Caco-2 (cell line): ENCODE data around the gene GDF15. TPM values are rescaled to one million over a fixed set of nuclear protein-coding genes. Genes with fewer than 3 reads are reported as not detected.

Experiments used
- BruUV-seq: library from RNA; stranded (reverse); fragments of 400-500 nt; replicated peaks from 2 replicates; lab custom pipeline; 2021; lab: Mats Ljungman, UMichigan
- CTCF ChIA-PET: fragments of 300-600 bp; sonication (Branson Sonifier 250); formaldehyde crosslinking; loops from one replicate; lab custom pipeline; 2022; ENCODE audit warnings: antibody characterized with exemption; lab: Charles Lee
- POLR2A ChIA-PET: fragments of 300-600 bp; sonication (Branson Sonifier 250); formaldehyde crosslinking; loops from one replicate; lab custom pipeline; 2022; ENCODE audit warnings: antibody characterized with exemption; lab: Charles Lee
- DNase-seq, 2 experiments: peaks; one replicate each; pipeline versions ENCODE4 v3.0.0 to v3.0.0-alpha.2; 2020 to 2022
- H3K27me3 ChIP-seq: replicated peaks from 2 replicates; pipeline ENCODE4 v1.6.0; 2011; ENCODE audit warnings: low read length; ENCODE audit not compliant: control insufficient read depth, insufficient read depth
- H3K36me3 ChIP-seq: 2 replicates; pipeline ENCODE4 v1.5.1; 2011; ENCODE audit warnings: low read length; ENCODE audit not compliant: control insufficient read depth, insufficient read depth
- H3K4me1 ChIP-seq: fragments of 250-450 bp; sonication (Bioruptor Pico); 2 replicates; pipeline ENCODE4 v1.5.1; 2020; ENCODE audit warnings: mild to moderate bottlenecking
- H3K4me3 ChIP-seq: 2 replicates; pipeline ENCODE4 v1.5.1; 2011; ENCODE audit warnings: low read depth, mild to moderate bottlenecking, control low read depth, low read length
- H3K9me3 ChIP-seq: fragments of 250-450 bp; sonication (Bioruptor Pico); 2 replicates; pipeline ENCODE4 v1.5.1; 2020; ENCODE audit warnings: mild to moderate bottlenecking, moderate library complexity
- H3K27ac Mint-ChIP-seq: one replicate; pipeline ENCODE4 v1.8.0; 2022; ENCODE audit warnings: mixed read lengths; ENCODE audit not compliant: unreplicated experiment
- H3K27me3 Mint-ChIP-seq: one replicate; pipeline ENCODE4 v1.8.0; 2022; ENCODE audit warnings: mixed read lengths; ENCODE audit not compliant: insufficient read depth, unreplicated experiment
- H3K36me3 Mint-ChIP-seq: one replicate; pipeline ENCODE4 v1.8.0; 2022; ENCODE audit warnings: mild to moderate bottlenecking, mixed read lengths; ENCODE audit not compliant: insufficient read depth, unreplicated experiment
- H3K4me1 Mint-ChIP-seq: one replicate; pipeline ENCODE4 v1.8.0; 2022; ENCODE audit warnings: low read depth, mixed read lengths; ENCODE audit not compliant: unreplicated experiment
- H3K4me3 Mint-ChIP-seq: one replicate; pipeline ENCODE4 v1.8.0; 2022; ENCODE audit warnings: mild to moderate bottlenecking, moderate library complexity, mixed read lengths; ENCODE audit not compliant: unreplicated experiment
- H3K9me3 Mint-ChIP-seq: one replicate; pipeline ENCODE4 v1.8.0; 2022; ENCODE audit warnings: mixed read lengths; ENCODE audit not compliant: unreplicated experiment
- CTCF ChIP-seq, 2 experiments: fragments of 200-600 bp in 1 of 2; IDR thresholded peaks; 1 replicate in 1 of 2; 2 replicates in 1 of 2; pipeline versions ENCODE4 v1.5.1 to v1.8.0; 2011 to 2022; ENCODE audit warnings: antibody characterized with exemption in 1 of 2, control low read depth in 1 of 2, inconsistent platforms in 1 of 2, low read depth in 1 of 2, low read length in 1 of 2, mild to moderate bottlenecking in 1 of 2, moderate library complexity in 1 of 2; ENCODE audit not compliant: insufficient read depth in 1 of 2, severe bottlenecking in 1 of 2, unreplicated experiment in 1 of 2
- intact Hi-C: fragments of 100-400 bp; cut with micrococcal nuclease; formaldehyde crosslinking; loops from one replicate; pipeline ENCODE4 v1.10.0; 2022; ENCODE audit not compliant: unreplicated experiment
- total RNA-seq: library from RNA; stranded (reverse); gene quantifications from 2 replicates; pipeline ENCODE4 v1.2.3, GENCODE V29; 2022

Gene GDF15
- total RNA-seq, 1 experiment from 2014 or later = 56.1 TPM

- intact Hi-C loops = no loop called here
- DNase-seq = no peak
- no peak for TF ChIP-seq CTCF (IDR thresholded peaks at IDR 0.05; ENCODE audit: insufficient read depth in 1 of 2, low read depth in 1 of 2, low read length in 1 of 2, severe bottlenecking in 1 of 2, unreplicated experiment in 1 of 2)
- no TSS peak for BruUV-seq
- Histone ChIP-seq H3K4me1 (no peaks in the 10 kb centered on the region), H3K27me3 (no peaks in the 10 kb centered on the region), H3K9me3 (no peaks in the 10 kb centered on the region), H3K4me3 (no peak overlapping the region), H3K36me3 (peaks cover 9% of the 10 kb centered on the region)
- ChIA-PET POLR2A (interaction anchor here (0.5 kb wide), 1 partner anchor 59 kb away, joined by 6 read pairs; no protein-coding TSS in a partner anchor), CTCF (interaction anchor here (0.7 kb wide), 1 partner anchor 62 kb away, joined by 3 read pairs; the partner anchor contains the start of gene SSBP4)
- H3K4me3 Mint-ChIP-seq = no peak overlapping the region
- H3K9me3 Mint-ChIP-seq = no peaks in the 10 kb centered on the region
- peaks cover 49% of the 10 kb centered on the region for H3K36me3 Mint-ChIP-seq
- H3K4me1 Mint-ChIP-seq = no peaks in the 10 kb centered on the region
- H3K27me3 Mint-ChIP-seq = no peaks in the 10 kb centered on the region
- H3K27ac Mint-ChIP-seq = no peak overlapping the region
These were observed 28.9 kb upstream of the GDF15 start for GRCh38 chr19:18357041-18357440.

GRCh38 chr19:18361646-18362045 lies 24.3 kb upstream of the GDF15 start:
- intact Hi-C loops = no loop called here
- DNase-seq = no peak
- no peak overlapping the region for H3K4me3 ChIP-seq

GRCh38 chr19:18362934-18363542 lies 22.9 kb upstream of the GDF15 start:
- intact Hi-C loops = no loop called here
- H3K9me3 Mint-ChIP-seq = no peaks in the 10 kb centered on the region
- no peak for DNase-seq
- H3K27me3 Mint-ChIP-seq = no peaks in the 10 kb centered on the region
- peaks cover 2% of the 10 kb centered on the region for H3K36me3 ChIP-seq
- H3K9me3 ChIP-seq = no peaks in the 10 kb centered on the region
- H3K4me3 ChIP-seq = no peak overlapping the region
- H3K4me3 Mint-ChIP-seq = no peak overlapping the region
- POLR2A ChIA-PET = no interaction called here
- H3K27ac Mint-ChIP-seq = no peak overlapping the region
- BruUV-seq = no TSS peak
- CTCF ChIA-PET = interaction anchor here (0.9 kb wide), 1 partner anchor 23 kb away, joined by 3 read pairs; the partner anchor contains the start of gene GDF15
- no peaks in the 10 kb centered on the region for H3K27me3 ChIP-seq
- H3K4me1 Mint-ChIP-seq = peaks cover 7% of the 10 kb centered on the region
- no peak for TF ChIP-seq CTCF (IDR thresholded peaks at IDR 0.05; ENCODE audit: insufficient read depth in 1 of 2, low read depth in 1 of 2, low read length in 1 of 2, severe bottlenecking in 1 of 2, unreplicated experiment in 1 of 2)
- H3K4me1 ChIP-seq = peaks cover 15% of the 10 kb centered on the region
- H3K36me3 Mint-ChIP-seq = peaks cover 34% of the 10 kb centered on the region

More at GRCh38 chr19:18361646-18362045, 24.3 kb upstream of the GDF15 start:
- no TSS peak for BruUV-seq
- POLR2A ChIA-PET = no interaction called here
- peaks cover 46% of the 10 kb centered on the region for H3K36me3 Mint-ChIP-seq
- H3K9me3 Mint-ChIP-seq = no peaks in the 10 kb centered on the region
- peaks cover 7% of the 10 kb centered on the region for H3K4me1 Mint-ChIP-seq
- Histone ChIP-seq H3K4me1 (peaks cover 15% of the 10 kb centered on the region), H3K27me3 (no peaks in the 10 kb centered on the region), H3K36me3 (peaks cover 5% of the 10 kb centered on the region), H3K9me3 (no peaks in the 10 kb centered on the region)
- H3K27ac Mint-ChIP-seq = no peak overlapping the region
- H3K27me3 Mint-ChIP-seq = no peaks in the 10 kb centered on the region
- TF ChIP-seq CTCF (IDR thresholded peaks at IDR 0.05; ENCODE audit: insufficient read depth in 1 of 2, low read depth in 1 of 2, low read length in 1 of 2, severe bottlenecking in 1 of 2, unreplicated experiment in 1 of 2) = no peak
- H3K4me3 Mint-ChIP-seq = no peak overlapping the region
- CTCF ChIA-PET = no interaction called here
